ENCODE data around the gene SLC13A3. TPM values are rescaled to one million over a fixed set of nuclear protein-coding genes. Genes with fewer than 3 reads are reported as not detected.

Gene SLC13A3
- total RNA-seq, 1 experiment from 2014 or later: 17.5 TPM

GRCh38 chr20:46576774-46577395 is 74.4 kb downstream of the SLC13A3 start:
- no peak overlapping the region for H3K4me2 ChIP-seq (ENCODE audit: insufficient read depth, insufficient read length, low read length)
- peaks cover 15 to 36% (median 21%) of the 10 kb centered on the region in 3 experiments for H3K36me3 Mint-ChIP-seq (ENCODE audit: insufficient read depth in 1 of 3, low read depth in 3 of 3)
- H3K79me2 ChIP-seq (ENCODE audit: insufficient read depth, low read length): no peaks in the 10 kb centered on the region
- H3K4me1 ChIP-seq (ENCODE audit: insufficient read depth, low read length): no peaks in the 10 kb centered on the region
- WGBS (ENCODE audit: extremely low coverage, insufficient read length, low lambda C conversion rate): no CpG with 5 or more reads among the region's 6 CpGs
- no peak overlapping the region for H4K5ac ChIP-seq (ENCODE audit: insufficient read length, low read depth, low read length)
- H4K20me1 ChIP-seq (ENCODE audit: control insufficient read depth, insufficient read depth, insufficient read length): no peaks in the 10 kb centered on the region
- no peak overlapping the region for H3T11ph ChIP-seq (ENCODE audit: low read length)
- H4K91ac ChIP-seq (ENCODE audit: insufficient read length, low read depth, low read length): no peak overlapping the region
- no peak overlapping the region for H2AK5ac ChIP-seq (ENCODE audit: insufficient read length, low read length)
- H3K9me3 ChIP-seq (ENCODE audit: control insufficient read depth, low read depth, low read length): no peaks in the 10 kb centered on the region
- no peak overlapping the region for H3K56ac ChIP-seq (ENCODE audit: insufficient read length, low read depth, low read length)
- H3K9me3 Mint-ChIP-seq: peaks cover 13 to 14% of the 10 kb centered on the region in 2 experiments
- no peak overlapping the region for H3K9ac ChIP-seq (ENCODE audit: extremely low read depth, insufficient read length, low read length)
- H2BK15ac ChIP-seq (ENCODE audit: low read depth, low read length): no peak overlapping the region
- no peak overlapping the region for H2AFZ ChIP-seq (ENCODE audit: low read length)
- no peak overlapping the region for H3K14ac ChIP-seq (ENCODE audit: insufficient read depth, low read length)
- no peak overlapping the region for H3K23ac ChIP-seq (ENCODE audit: insufficient read length, low read depth, low read length)
- no peak overlapping the region for H3K27ac Mint-ChIP-seq
- H3K4ac ChIP-seq (ENCODE audit: low read depth, low read length): no peak overlapping the region
- no peaks in the 10 kb centered on the region for H3K27me3 ChIP-seq (ENCODE audit: insufficient read depth, low read length)
- H2BK120ac ChIP-seq (ENCODE audit: low read depth, low read length, poor library complexity, severe bottlenecking): no peak overlapping the region
- no peaks in the 10 kb centered on the region for H3K27me3 Mint-ChIP-seq (ENCODE audit: low read depth)
- no peaks in the 10 kb centered on the region for H3K79me1 ChIP-seq (ENCODE audit: insufficient read depth, low read depth, low read length, poor library complexity, severe bottlenecking)
- no peak overlapping the region for H3K27ac ChIP-seq (ENCODE audit: insufficient read length, low read depth, low read length)
- no peaks in the 10 kb centered on the region for H3K23me2 ChIP-seq (ENCODE audit: insufficient read length, low read depth, low read length, poor library complexity, severe bottlenecking)
- H3K4me1 Mint-ChIP-seq: peaks cover 9 to 24% of the 10 kb centered on the region in 2 experiments
- H3K4me3 Mint-ChIP-seq: no peak overlapping the region
- no peak overlapping the region for H2BK5ac ChIP-seq (ENCODE audit: insufficient read length, low read length)
- DNase-seq: no peak
- H2BK20ac ChIP-seq (ENCODE audit: low read depth, low read length, poor library complexity, severe bottlenecking): no peak overlapping the region
- no peak overlapping the region for H3K18ac ChIP-seq (ENCODE audit: insufficient read length, low read depth, low read length)
- no peak overlapping the region for H2BK12ac ChIP-seq (ENCODE audit: insufficient read length, low read depth, low read length)
- H4K8ac ChIP-seq (replicated peaks; ENCODE audit: insufficient read length, low read depth, low read length): no peak overlapping the region
- no peak for TF ChIP-seq CTCF (conservative IDR thresholded peaks at IDR 0.05)

Measured in H9 (cell line).